NCI-H2227 treated with DMSO at 0.1 percent for 48 hours (cell line): ENCODE results near the gene ZMAT3.
A peak's percentile ranks its signal among the peaks of the same experiment; 100 is the strongest.
"Not testable (repeated sequence)": the region's sequence is repeated elsewhere in the genome, so short reads cannot be mapped to it uniquely, and the experiment has no call there.

Experiments
- DNase-seq: peaks from one replicate; lab custom pipeline; 2025; lab: John Stamatoyannopoulos, UW

ZMAT3 gene

GRCh38 chr3:179071323-179072099 is at the start of gene ZMAT3:
Gene ZMAT3, minus strand, starts transcription at chr3:179071809. Its CDS starts 4,057 bp downstream, at chr3:179067752.
- peak; percentile 86 for DNase-seq

GRCh38 chr3:179116816-179117215 is 45.2 kb upstream of the ZMAT3 start:
- DNase-seq = no peak

- not testable (repeated sequence) for DNase-seq
Measured at GRCh38 chr3:179115444-179115843, 43.8 kb upstream of the ZMAT3 start.

GRCh38 chr3:179113903-179114302 is 42.3 kb upstream of the ZMAT3 start:
- DNase-seq = no peak

- DNase-seq = no peak
Measured at GRCh38 chr3:179108086-179108485, 36.5 kb upstream of the ZMAT3 start.

GRCh38 chr3:179107617-179108016 is 36.0 kb upstream of the ZMAT3 start:
- no peak for DNase-seq

- no peak for DNase-seq
Measured at GRCh38 chr3:179105881-179106280, 34.3 kb upstream of the ZMAT3 start.

GRCh38 chr3:179100652-179101051 is 29.0 kb upstream of the ZMAT3 start:
- no peak for DNase-seq

GRCh38 chr3:179098388-179099077 is 26.9 kb upstream of the ZMAT3 start:
- no peak for DNase-seq

GRCh38 chr3:179093807-179094206 is 22.2 kb upstream of the ZMAT3 start:
- no peak for DNase-seq

GRCh38 chr3:179091113-179091512 is 19.5 kb upstream of the ZMAT3 start:
- no peak for DNase-seq

- no peak for DNase-seq
Measured at GRCh38 chr3:179088306-179088705, 16.7 kb upstream of the ZMAT3 start.

- DNase-seq = no peak
Measured at GRCh38 chr3:179083977-179084376, 12.4 kb upstream of the ZMAT3 start.

GRCh38 chr3:179082416-179082815 is 10.8 kb upstream of the ZMAT3 start:
- no peak for DNase-seq

GRCh38 chr3:179081885-179082284 is 10.3 kb upstream of the ZMAT3 start:
- no peak for DNase-seq

- no peak for DNase-seq
Measured at GRCh38 chr3:179079537-179079936, 7.9 kb upstream of the ZMAT3 start.

- no peak for DNase-seq
Measured at GRCh38 chr3:179076243-179077027, 4.8 kb upstream of the ZMAT3 start.

- no peak for DNase-seq
Measured at GRCh38 chr3:179074656-179075055, 3.0 kb upstream of the ZMAT3 start.

- DNase-seq = no peak
Measured at GRCh38 chr3:179073816-179074215, 2.2 kb upstream of the ZMAT3 start.

GRCh38 chr3:179072100-179072438 is 460 bp upstream of the ZMAT3 start:
- DNase-seq = no peak

GRCh38 chr3:179071027-179071322 is 634 bp downstream of the ZMAT3 start:
- no peak for DNase-seq

- DNase-seq = peak; percentile 11
Measured at GRCh38 chr3:179069762-179070390, 1.7 kb downstream of the ZMAT3 start.
